Smooth muscle cell (in vitro differentiated cells): Measurements from ENCODE around the gene PAPSS2. TPM values are rescaled to one million over a fixed set of nuclear protein-coding genes. Genes with fewer than 3 reads are reported as not detected.

Source experiments
- DNase-seq: peaks from one replicate; lab custom pipeline; 2025; ENCODE audit not compliant: unreplicated experiment; lab: John Stamatoyannopoulos, UW
- H2AFZ ChIP-seq: fragments of 200-600 bp; sonication (generic); 2 replicates; pipeline ENCODE4 v1.6.0; 2016; ENCODE audit warnings: antibody characterized with exemption, low read depth, mild to moderate bottlenecking
- H3F3A ChIP-seq: fragments of 200-600 bp; sonication (generic); 2 replicates; pipeline ENCODE4 v1.6.0; 2017; ENCODE audit warnings: antibody characterized with exemption, low read depth
- H3K27ac ChIP-seq: fragments of 200-600 bp; sonication (generic); 2 replicates; pipeline ENCODE4 v1.5.1; 2016; ENCODE audit warnings: low read depth, mild to moderate bottlenecking
- H3K27me3 ChIP-seq: fragments of 200-600 bp; sonication (generic); 2 replicates; pipeline ENCODE4 v1.6.1; 2016; ENCODE audit warnings: low read depth, mild to moderate bottlenecking
- H3K36me3 ChIP-seq: fragments of 200-600 bp; sonication (generic); 2 replicates; pipeline ENCODE4 v1.5.1; 2016; ENCODE audit warnings: low read depth
- H3K4me1 ChIP-seq: fragments of 200-600 bp; sonication (generic); 2 replicates; pipeline ENCODE4 v1.5.1; 2016; ENCODE audit warnings: low read depth
- H3K4me2 ChIP-seq: fragments of 200-600 bp; sonication (generic); 2 replicates; pipeline ENCODE4 v1.6.0; 2016; ENCODE audit warnings: mild to moderate bottlenecking
- H3K4me3 ChIP-seq: fragments of 200-600 bp; sonication (generic); 2 replicates; pipeline ENCODE4 v1.5.1; 2016; ENCODE audit warnings: mild to moderate bottlenecking
- H3K79me2 ChIP-seq: fragments of 200-600 bp; sonication (generic); 2 replicates; pipeline ENCODE4 v1.6.0; 2016; ENCODE audit warnings: low read depth, mild to moderate bottlenecking
- H3K9ac ChIP-seq: fragments of 200-600 bp; sonication (generic); 2 replicates; pipeline ENCODE4 v1.6.0; 2016; ENCODE audit warnings: low read depth
- H3K9me3 ChIP-seq: fragments of 200-600 bp; sonication (generic); replicated peaks from 2 replicates; pipeline ENCODE4 v1.5.1; 2016; ENCODE audit warnings: low read depth
- H4K20me1 ChIP-seq: fragments of 200-600 bp; sonication (generic); 2 replicates; pipeline ENCODE4 v1.6.0; 2016; ENCODE audit warnings: low read depth
- CTCF ChIP-seq: fragments of 200-600 bp; sonication (generic); IDR thresholded peaks from 2 replicates; pipeline ENCODE4 v1.5.1; 2017; ENCODE audit warnings: borderline replicate concordance, mild to moderate bottlenecking, antibody characterized with exemption; ENCODE audit not compliant: insufficient read depth, poor library complexity, severe bottlenecking
- WGBS: methylation state at CpG from one replicate; pipeline ENCODE4 v1.1.7; 2016; ENCODE audit warnings: low lambda C conversion rate; 5-methylcytosine and 5-hydroxymethylcytosine counted together
- polyA plus RNA-seq: library from polyadenylated mRNA; unstranded; fragments of >200 nt; fragmentation: Nextera tagmentation; extraction: Ambion mirVana; gene quantifications from 2 replicates; pipeline ENCODE4 v1.2.1, GENCODE V29; 2016
- total RNA-seq: library from RNA; depleted of rRNA; stranded (reverse); fragments of >200 nt; gene quantifications from 2 replicates; pipeline ENCODE4 v1.2.3, GENCODE V29; 2014

PAPSS2 gene
- total and polyA plus RNA-seq, 2 experiments from 2014 or later: 96.1 to 105 TPM

GRCh38 chr10:87646935-87647334 is 12.7 kb upstream of the PAPSS2 start:
- H3K9me3 ChIP-seq: no peaks in the 10 kb centered on the region
- H3K79me2 ChIP-seq: no peaks in the 10 kb centered on the region
- H3K4me2 ChIP-seq: no peak overlapping the region
- DNase-seq: no peak
- H3F3A ChIP-seq: no peaks in the 10 kb centered on the region
- no peak overlapping the region for H2AFZ ChIP-seq
- peaks cover 6% of the 10 kb centered on the region for H3K4me1 ChIP-seq
- no peaks in the 10 kb centered on the region for H3K27me3 ChIP-seq
- H3K27ac ChIP-seq: no peak overlapping the region
- H3K4me3 ChIP-seq: no peak overlapping the region
- H3K36me3 ChIP-seq: no peaks in the 10 kb centered on the region
- 89% methylated on average over 2 of the region's 2 CpGs for WGBS
- no peak for TF ChIP-seq CTCF
- no peaks in the 10 kb centered on the region for H4K20me1 ChIP-seq
- H3K9ac ChIP-seq: no peak overlapping the region

GRCh38 chr10:87650838-87651589 is 8.7 kb upstream of the PAPSS2 start:
- Histone ChIP-seq H3K36me3 (no peaks in the 10 kb centered on the region), H3K4me3 (no peak overlapping the region), H3K9me3 (no peaks in the 10 kb centered on the region), H3F3A (no peaks in the 10 kb centered on the region), H3K9ac (no peak overlapping the region), H3K4me1 (peaks cover 7% of the 10 kb centered on the region), H3K27ac (no peak overlapping the region), H4K20me1 (no peaks in the 10 kb centered on the region), H3K79me2 (no peaks in the 10 kb centered on the region), H2AFZ (no peak overlapping the region), H3K27me3 (no peaks in the 10 kb centered on the region), H3K4me2 (no peak overlapping the region)
- no peak for DNase-seq
- TF ChIP-seq CTCF: no peak
- 86% methylated on average over 5 of the region's 5 CpGs for WGBS

- Histone ChIP-seq H3K4me2 (no peak overlapping the region), H3K27me3 (no peaks in the 10 kb centered on the region), H3K4me3 (no peak overlapping the region), H3K36me3 (no peaks in the 10 kb centered on the region), H3K9me3 (no peaks in the 10 kb centered on the region), H3F3A (peaks cover 2% of the 10 kb centered on the region), H3K27ac (no peak overlapping the region), H3K79me2 (no peaks in the 10 kb centered on the region), H4K20me1 (no peaks in the 10 kb centered on the region), H3K4me1 (peaks cover 7% of the 10 kb centered on the region), H3K9ac (no peak overlapping the region), H2AFZ (peak overlapping the region; percentile 44)
- DNase-seq: no peak
- TF ChIP-seq CTCF: no peak
- 24% methylated on average over 6 of the region's 6 CpGs for WGBS
Observed at GRCh38 chr10:87651801-87652200, 7.9 kb upstream of the PAPSS2 start.

- no peak for DNase-seq
- Histone ChIP-seq H3K4me3 (no peak overlapping the region), H3F3A (peaks cover 5% of the 10 kb centered on the region), H3K9ac (no peak overlapping the region), H3K4me1 (peaks cover 7% of the 10 kb centered on the region), H3K79me2 (no peaks in the 10 kb centered on the region), H4K20me1 (no peaks in the 10 kb centered on the region), H2AFZ (no peak overlapping the region), H3K4me2 (no peak overlapping the region), H3K9me3 (no peaks in the 10 kb centered on the region), H3K27ac (no peak overlapping the region), H3K36me3 (no peaks in the 10 kb centered on the region), H3K27me3 (no peaks in the 10 kb centered on the region)
- no peak for TF ChIP-seq CTCF
- 94% methylated on average over 1 of the region's 1 CpG for WGBS
Observed at GRCh38 chr10:87652261-87652660, 7.4 kb upstream of the PAPSS2 start.
